Esophagus (tissue), 2 donors: ENCODE results near the gene KRT35. TPM values are rescaled to one million over a fixed set of nuclear protein-coding genes. Genes with fewer than 3 reads are reported as not detected.
"Not testable (repeated sequence)": the region's sequence is repeated elsewhere in the genome, so short reads cannot be mapped to it uniquely, and the experiment has no call there.

Experiments used
- H3K27ac ChIP-seq, 2 donors: one replicate each; pipeline ENCODE4 v1.5.1; 2013; ENCODE audit warnings: low read depth in 2 of 2, mild to moderate bottlenecking in 2 of 2, inconsistent platforms in 1 of 2, low read length in 1 of 2, moderate library complexity in 1 of 2
- H3K27me3 ChIP-seq, 2 donors: one replicate each; pipeline ENCODE4 v1.6.1; 2013; ENCODE audit warnings: low read length in 2 of 2, control low read depth in 1 of 2, mild to moderate bottlenecking in 1 of 2; ENCODE audit not compliant: insufficient read depth in 2 of 2, control insufficient read depth in 1 of 2
- H3K36me3 ChIP-seq, 2 donors: one replicate each; pipeline ENCODE4 v1.6.1; 2013; ENCODE audit warnings: low read length in 1 of 2; ENCODE audit not compliant: control insufficient read depth in 2 of 2, insufficient read depth in 2 of 2
- H3K4me1 ChIP-seq, 2 donors: one replicate each; pipeline ENCODE4 v1.6.1; 2013; ENCODE audit warnings: low read length in 1 of 2; ENCODE audit not compliant: control insufficient read depth in 2 of 2, insufficient read depth in 2 of 2
- H3K4me3 ChIP-seq, 2 donors: one replicate each; pipeline ENCODE4 v1.5.1; 2013; ENCODE audit warnings: low read length in 2 of 2, mild to moderate bottlenecking in 2 of 2, low read depth in 1 of 2, moderate library complexity in 1 of 2
- H3K9me3 ChIP-seq, 2 donors: one replicate each; pipeline ENCODE4 v1.6.1; 2013; ENCODE audit warnings: mild to moderate bottlenecking in 2 of 2, low read depth in 1 of 2, low read length in 1 of 2, moderate library complexity in 1 of 2; ENCODE audit not compliant: control insufficient read depth in 2 of 2, insufficient read depth in 1 of 2
- WGBS, 2 donors: extraction: QIAGEN DNeasy Blood & Tissue Kit; methylation state at CpG; one replicate each; pipeline ENCODE4 v1.1.7; 2013; 5-methylcytosine and 5-hydroxymethylcytosine counted together
- polyA plus RNA-seq, 2 donors: library from polyadenylated mRNA; stranded (reverse); fragments of 200-250 nt; gene quantifications; one replicate each; pipeline ENCODE4 v1.2.3, GENCODE V29; 2013
- donor health status: healthy with polysubstance abuse.
- donor health status: Bipolar disorder and iron deficiency.

KRT35 gene
- polyA plus RNA-seq, 2 donors = not detected

DNA sequence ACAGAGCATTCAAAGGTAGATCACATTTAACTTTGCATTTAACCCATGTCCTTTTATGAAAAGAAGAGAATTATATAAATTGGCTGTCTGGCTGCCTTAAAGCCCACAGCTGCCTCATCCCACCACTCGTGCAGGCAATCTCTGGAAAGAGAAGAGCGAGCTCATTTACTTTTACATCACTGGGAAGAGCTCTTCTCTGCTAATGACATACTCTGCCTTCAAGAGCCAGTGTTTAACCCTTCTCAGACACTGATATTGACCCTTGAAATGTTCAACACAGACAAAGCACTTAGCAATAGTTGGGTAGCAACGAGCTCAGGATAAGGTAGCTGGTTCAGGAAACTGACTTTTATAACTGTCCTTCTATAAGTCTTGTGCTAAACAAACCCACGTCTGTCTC, 46.9 kb downstream of the KRT35 start:
- Histone ChIP-seq H3K36me3 (no peaks in the 10 kb centered on the region), H3K4me3 (no peak overlapping the region), H3K27ac (no peak overlapping the region), H3K9me3 (no peaks in the 10 kb centered on the region), H3K4me1 (no peaks in the 10 kb centered on the region), H3K27me3 (no peaks in the 10 kb centered on the region)
- WGBS, 2 donors = 53 to 64% methylated on average over 4 of the region's 4 CpGs

DNA sequence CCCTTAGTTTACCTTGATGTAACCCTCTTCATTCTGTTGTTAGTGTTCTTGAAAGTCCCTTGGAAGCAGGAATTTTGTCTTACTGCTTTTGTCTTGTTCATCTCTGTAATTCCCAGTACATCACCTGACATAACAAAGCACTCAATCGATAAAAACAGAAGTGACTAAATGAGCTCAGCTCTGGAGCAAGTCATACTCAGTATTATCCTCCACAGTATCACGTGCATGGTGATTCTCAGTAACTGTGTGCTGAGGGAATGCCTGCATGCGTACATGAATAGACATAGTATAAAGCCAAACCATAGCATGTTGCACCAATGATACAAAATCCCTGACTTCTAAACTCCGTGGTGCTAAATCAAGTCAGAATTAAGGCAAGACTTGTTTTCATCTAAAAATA, 47.4 kb downstream of the KRT35 start:
- Histone ChIP-seq H3K4me3 (no peak overlapping the region), H3K9me3 (no peaks in the 10 kb centered on the region)
- WGBS, 2 donors = 52 to 57% methylated on average over 4 of the region's 4 CpGs

DNA sequence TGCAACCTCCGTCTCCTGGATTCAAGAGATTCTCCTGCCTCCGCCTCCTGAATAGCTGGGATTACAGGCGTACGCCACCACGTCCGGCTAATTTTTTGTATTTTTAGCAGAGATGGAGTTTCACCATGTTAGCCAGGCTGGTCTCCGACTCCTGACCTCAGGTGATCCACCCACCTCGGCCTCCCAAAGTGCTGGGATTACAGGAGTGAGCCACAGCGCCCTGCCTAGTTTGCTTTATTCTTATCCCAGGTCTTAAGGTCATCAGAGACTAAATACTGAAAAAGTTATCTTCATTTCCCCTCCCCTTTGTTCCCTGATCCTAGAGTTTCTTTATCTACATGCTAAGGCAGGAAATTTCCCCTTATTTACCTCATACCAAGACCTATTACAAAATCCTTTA, 50.6 kb downstream of the KRT35 start:
- 87 to 91% methylated on average over 9 of the region's 9 CpGs for WGBS, 2 donors
- not testable (repeated sequence) for H3K4me1 ChIP-seq, H3K9me3 ChIP-seq, H3K36me3 ChIP-seq, H3K4me3 ChIP-seq, H3K27me3 ChIP-seq, H3K27ac ChIP-seq

More for the DNA sequence above, 47.4 kb downstream of the KRT35 start:
- no peak overlapping the region for H3K27ac ChIP-seq
- no peaks in the 10 kb centered on the region for H3K4me1 ChIP-seq
- H3K36me3 ChIP-seq = no peaks in the 10 kb centered on the region
- H3K27me3 ChIP-seq = no peaks in the 10 kb centered on the region

DNA sequence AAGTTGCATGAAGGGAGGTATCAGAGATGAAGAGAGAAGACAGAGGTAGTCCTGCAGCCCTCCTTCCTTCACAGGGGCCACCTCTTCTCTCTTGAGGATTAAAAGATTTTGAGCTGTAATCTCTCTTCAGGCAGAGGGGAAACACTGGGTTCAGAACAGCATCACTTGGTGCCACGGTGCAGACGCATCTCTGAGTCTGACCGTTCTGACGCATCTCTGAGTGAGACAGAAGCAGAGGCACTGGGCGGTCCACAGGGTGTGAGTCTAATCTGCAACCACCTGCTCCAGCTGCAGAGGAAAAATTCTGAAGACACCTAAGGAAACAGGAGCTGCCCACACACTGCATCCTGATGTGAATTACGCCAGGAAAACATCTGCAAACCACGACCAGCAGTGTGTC, 51.3 kb downstream of the KRT35 start:
- H3K4me1 ChIP-seq = no peaks in the 10 kb centered on the region
- H3K36me3 ChIP-seq = no peaks in the 10 kb centered on the region
- no peaks in the 10 kb centered on the region for H3K9me3 ChIP-seq
- H3K27me3 ChIP-seq = no peaks in the 10 kb centered on the region
- no peak overlapping the region for H3K27ac ChIP-seq
- H3K4me3 ChIP-seq = no peak overlapping the region
- 81 to 82% methylated on average over 7 of the region's 7 CpGs for WGBS, 2 donors

DNA sequence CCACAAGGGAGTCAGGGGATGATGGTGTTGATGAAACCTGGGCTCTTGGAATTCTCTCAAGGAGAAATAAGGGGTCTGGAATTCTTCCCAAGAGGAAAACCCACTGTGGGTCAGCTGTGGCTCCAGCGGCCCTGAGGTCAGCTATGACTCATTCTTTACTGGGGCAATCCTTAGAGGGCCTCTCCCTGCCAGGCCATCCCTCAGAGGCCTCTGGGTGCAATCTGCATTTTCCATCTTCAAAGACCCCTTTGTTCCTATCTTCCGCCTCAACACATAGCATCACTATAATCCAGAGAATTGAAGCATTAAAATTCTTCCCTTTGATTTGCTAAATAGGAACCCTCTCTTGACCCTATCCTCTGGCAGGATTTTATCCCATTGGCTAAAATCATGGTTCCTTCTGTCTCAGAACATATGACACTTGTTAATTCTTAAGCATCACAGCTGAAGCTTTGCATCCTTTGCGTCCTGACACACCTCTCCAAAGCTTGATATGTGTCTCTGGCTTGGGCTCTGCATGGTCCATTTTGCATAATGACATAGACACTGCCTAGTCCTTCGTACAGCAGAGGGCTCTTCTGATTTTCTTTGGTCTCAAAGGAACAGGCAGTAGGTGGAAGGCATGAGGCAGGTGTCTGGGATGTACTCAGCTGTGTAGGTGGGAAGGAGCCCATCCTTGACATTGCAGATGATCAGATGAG, 52.2 kb downstream of the KRT35 start:
- no peaks in the 10 kb centered on the region for H3K36me3 ChIP-seq
- 68 to 76% methylated on average over 4 of the region's 4 CpGs for WGBS, 2 donors
- no peaks in the 10 kb centered on the region for H3K4me1 ChIP-seq
- no peak overlapping the region for H3K27ac ChIP-seq
- no peak overlapping the region for H3K4me3 ChIP-seq
- no peaks in the 10 kb centered on the region for H3K9me3 ChIP-seq
- no peaks in the 10 kb centered on the region for H3K27me3 ChIP-seq

Other genes starting within 250 kb of the KRT35 start
- not detected for gene KRTAP9-3, start 248.7 kb downstream of the KRT35 start, polyA plus RNA-seq
- not detected for gene KRTAP9-8, start 243.2 kb downstream of the KRT35 start, polyA plus RNA-seq
- not detected for gene KRTAP9-4, start 231.5 kb downstream of the KRT35 start, polyA plus RNA-seq
- gene KRTAP9-9, start 225.8 kb downstream of the KRT35 start, polyA plus RNA-seq = not detected
- gene KRTAP9-6, start 215.8 kb downstream of the KRT35 start, polyA plus RNA-seq = not detected
- not detected for gene KRTAP9-7, start 205.5 kb downstream of the KRT35 start, polyA plus RNA-seq
- not detected for gene KRTAP29-1, start 178.3 kb downstream of the KRT35 start, polyA plus RNA-seq
- gene KRTAP16-1, start 171.8 kb downstream of the KRT35 start, polyA plus RNA-seq = not detected
- not detected for gene KRTAP17-1, start 165.4 kb downstream of the KRT35 start, polyA plus RNA-seq
- 1 to 10 TPM in 1 of 2 donors, under 1 TPM in 1; 0.69 to 1.2 TPM for gene KRT33A, start 130.3 kb downstream of the KRT35 start, polyA plus RNA-seq
- gene KRT33B, start 111.3 kb downstream of the KRT35 start, polyA plus RNA-seq = under 1 TPM; 0.12 to 0.16 TPM
- under 1 TPM; 0.19 to 0.20 TPM for gene KRT34, start 98.8 kb downstream of the KRT35 start, polyA plus RNA-seq
- 10 to 100 TPM in 1 of 2 donors, 1 to 10 TPM in 1; 3.8 to 16.7 TPM for gene KRT31, start 83.5 kb downstream of the KRT35 start, polyA plus RNA-seq
- gene KRT37, start 56.6 kb downstream of the KRT35 start, polyA plus RNA-seq = not detected
- gene KRT38, start 40.2 kb downstream of the KRT35 start, polyA plus RNA-seq = under 1 TPM in 1 of 2 donors, not detected in 1; 0.02 TPM
- 1 to 10 TPM; 1.9 to 8.5 TPM for gene KRT32, start 13.8 kb downstream of the KRT35 start, polyA plus RNA-seq
- gene KRT36, start 8.8 kb upstream of the KRT35 start, polyA plus RNA-seq = under 1 TPM; 0.07 to 0.10 TPM
- over 10,000 TPM; 46,015 to 60,858 TPM for gene KRT13, start 24.5 kb upstream of the KRT35 start, polyA plus RNA-seq
- gene KRT15, start 37.7 kb upstream of the KRT35 start, polyA plus RNA-seq = 1,000 to 10,000 TPM; 1,457 to 2,808 TPM
- gene KRT19, start 47.2 kb upstream of the KRT35 start, polyA plus RNA-seq = 1,000 to 10,000 TPM in 1 of 2 donors, 100 to 1,000 TPM in 1; 506 to 1,087 TPM
- gene KRT9, start 90.9 kb upstream of the KRT35 start, polyA plus RNA-seq = under 1 TPM; 0.12 to 0.24 TPM
- 1,000 to 10,000 TPM in 1 of 2 donors, 100 to 1,000 TPM in 1; 516 to 1,961 TPM for gene KRT14, start 105.7 kb upstream of the KRT35 start, polyA plus RNA-seq
- 100 to 1,000 TPM; 413 to 534 TPM for gene KRT16, start 131.6 kb upstream of the KRT35 start, polyA plus RNA-seq
- 100 to 1,000 TPM in 1 of 2 donors, 10 to 100 TPM in 1; 92.9 to 191 TPM for gene KRT17, start 143.4 kb upstream of the KRT35 start, polyA plus RNA-seq
- 100 to 1,000 TPM; 342 to 553 TPM for gene EIF1, start 207.7 kb upstream of the KRT35 start, polyA plus RNA-seq
- gene GAST, start 231.2 kb upstream of the KRT35 start, polyA plus RNA-seq = not detected